ENCODE results near the gene SYTL2.

Gene SYTL2

DNA sequence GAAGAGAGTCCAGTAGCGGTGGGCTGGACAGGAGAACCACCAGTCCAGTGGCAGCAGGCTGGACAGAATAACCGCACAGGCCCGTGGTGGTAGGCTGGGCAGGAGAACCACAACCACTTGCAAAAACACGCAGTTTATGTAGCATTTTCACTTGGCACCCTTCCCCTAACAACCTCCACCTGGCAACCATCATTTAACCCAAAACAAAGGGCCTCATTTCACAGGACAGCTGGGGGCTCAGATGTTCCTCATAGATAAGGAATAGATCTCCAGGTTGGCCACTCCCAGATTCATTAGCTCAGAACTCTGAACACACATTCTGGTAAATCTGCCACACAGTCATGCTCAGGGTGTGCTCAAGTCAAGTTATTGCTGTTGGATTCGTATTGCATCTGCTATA lies 41.2 kb downstream of the SYTL2 start:
- no peak for TF ChIP-seq SPI1 (IDR thresholded peaks at IDR 0.05; ENCODE audit: low read depth, low read length)
- TF ChIP-seq POLR2AphosphoS5 (IDR thresholded peaks at IDR 0.05; ENCODE audit: low read depth, low read length), result no peak
- TF ChIP-seq TAF1 (IDR thresholded peaks at IDR 0.05; ENCODE audit: low read depth, low read length), result no peak
- TF ChIP-seq POU2F2 (IDR thresholded peaks at IDR 0.05; ENCODE audit: low read depth, low read length), result no peak
- no peak for TF ChIP-seq PAX5 (IDR thresholded peaks at IDR 0.05; ENCODE audit: insufficient read depth, low read length, severe bottlenecking)
- no peak for TF ChIP-seq POLR2A (IDR thresholded peaks at IDR 0.05; ENCODE audit: low read depth, low read length)
- FAIRE-seq (no peak), DNase-seq (ENCODE audit: insufficient read length, low spot score) (no peak)

DNA sequence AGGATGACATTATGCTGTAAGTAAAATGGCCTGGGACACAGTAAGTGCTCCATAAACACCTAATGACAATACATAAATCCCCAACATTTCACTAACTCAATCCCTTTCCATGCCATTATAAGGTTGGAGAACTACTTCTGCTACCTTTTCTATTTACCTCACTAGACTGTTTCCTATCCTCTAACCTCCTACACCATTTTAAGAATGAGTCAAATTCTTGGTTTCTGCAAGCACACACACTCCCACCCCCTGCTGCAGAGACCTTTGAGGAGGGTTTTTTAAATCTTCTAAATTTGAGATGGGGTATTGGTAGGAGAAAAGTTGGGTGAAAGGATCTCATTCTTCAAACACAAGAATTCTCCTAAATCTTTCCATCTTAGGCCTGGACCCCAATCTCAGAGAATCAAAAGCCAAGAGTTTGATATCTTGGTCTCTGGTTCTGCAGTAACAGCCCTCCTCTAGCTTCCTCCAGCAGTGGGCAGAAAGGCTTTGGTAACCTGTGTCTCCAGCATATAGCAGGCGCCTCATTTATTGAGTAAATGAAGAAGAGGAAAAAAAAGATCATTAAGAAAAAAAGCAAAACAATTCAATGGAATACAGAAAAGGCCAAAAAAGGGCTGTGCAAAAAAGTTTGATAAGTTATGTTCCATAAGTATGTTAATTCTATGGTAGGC lies 42.3 kb downstream of the SYTL2 start:
- FAIRE-seq, result no peak

DNA sequence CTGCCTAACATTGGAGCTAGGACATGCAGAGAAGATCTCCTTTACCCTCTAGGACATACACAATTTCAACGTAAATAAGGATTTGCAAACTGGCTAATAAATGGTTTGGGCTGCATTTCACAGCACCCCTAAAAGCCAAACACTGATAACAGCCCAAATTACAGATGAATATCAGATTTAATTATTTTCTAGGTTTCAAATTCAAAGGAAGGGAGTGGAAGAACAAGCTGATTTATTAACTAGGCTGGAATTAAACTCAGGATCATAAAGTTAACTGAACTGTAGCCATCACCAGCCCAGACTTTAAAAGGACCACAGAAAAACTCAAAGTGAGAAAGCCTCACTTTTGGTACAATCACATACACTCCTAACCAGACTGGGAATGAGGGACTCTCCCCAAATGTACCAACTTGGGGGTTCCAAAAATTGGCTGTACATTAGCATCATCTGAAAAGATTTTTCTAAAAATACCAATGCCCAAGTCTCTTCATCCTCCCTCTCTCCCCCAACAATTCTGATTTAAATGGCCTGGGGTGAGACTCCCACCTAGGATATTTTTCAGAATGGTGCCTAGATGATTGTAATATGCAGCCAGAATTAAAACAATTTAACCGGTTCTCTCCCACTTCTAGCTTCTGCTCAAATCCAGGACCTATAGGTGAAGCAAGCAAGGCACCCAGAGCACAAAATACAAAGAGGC lies 43.5 kb downstream of the SYTL2 start:
- no peak for FAIRE-seq
- no peak for DNase-seq (ENCODE audit: insufficient read length, low spot score)
- no peak for TF ChIP-seq POU2F2 (IDR thresholded peaks at IDR 0.05; ENCODE audit: low read depth, low read length)
- no peak for TF ChIP-seq SPI1 (IDR thresholded peaks at IDR 0.05; ENCODE audit: low read depth, low read length)
- TF ChIP-seq POLR2AphosphoS5 (IDR thresholded peaks at IDR 0.05; ENCODE audit: low read depth, low read length), result no peak
- no peak for TF ChIP-seq POLR2A (IDR thresholded peaks at IDR 0.05; ENCODE audit: low read depth, low read length)
- TF ChIP-seq PAX5 (IDR thresholded peaks at IDR 0.05; ENCODE audit: insufficient read depth, low read length, severe bottlenecking), result no peak
- TF ChIP-seq TAF1 (IDR thresholded peaks at IDR 0.05; ENCODE audit: low read depth, low read length), result no peak

More for the DNA sequence above, 42.3 kb downstream of the SYTL2 start:
- DNase-seq (ENCODE audit: insufficient read length, low spot score), result no peak
- TF ChIP-seq POLR2AphosphoS5 (IDR thresholded peaks at IDR 0.05; ENCODE audit: low read depth, low read length), result no peak
- TF ChIP-seq POU2F2 (IDR thresholded peaks at IDR 0.05; ENCODE audit: low read depth, low read length), result no peak
- no peak for TF ChIP-seq SPI1 (IDR thresholded peaks at IDR 0.05; ENCODE audit: low read depth, low read length)
- TF ChIP-seq PAX5 (IDR thresholded peaks at IDR 0.05; ENCODE audit: insufficient read depth, low read length, severe bottlenecking), result no peak
- no peak for TF ChIP-seq POLR2A (IDR thresholded peaks at IDR 0.05; ENCODE audit: low read depth, low read length)
- TF ChIP-seq TAF1 (IDR thresholded peaks at IDR 0.05; ENCODE audit: low read depth, low read length), result no peak

DNA sequence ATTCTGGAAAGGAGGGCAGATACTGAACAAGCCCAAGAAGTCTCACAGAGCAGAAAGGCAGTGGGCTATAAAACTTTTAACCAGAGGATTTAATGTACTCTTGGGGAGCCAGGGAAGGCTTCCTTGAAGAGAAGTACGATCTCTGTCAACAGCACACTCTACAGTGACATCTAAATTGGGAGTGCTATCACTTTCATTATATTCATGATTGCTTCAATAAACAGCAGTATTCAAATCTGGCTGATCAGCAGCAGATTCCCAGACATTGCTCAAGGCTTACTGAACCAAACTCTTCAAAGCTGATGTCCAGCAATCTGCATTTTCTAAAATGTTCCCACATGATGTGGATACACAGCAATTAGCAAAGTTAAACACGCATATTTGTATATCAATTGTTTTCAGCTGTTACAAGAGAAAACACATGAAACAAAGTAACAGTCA lies 44.2 kb downstream of the SYTL2 start:
- TF ChIP-seq POLR2A (IDR thresholded peaks at IDR 0.05; ENCODE audit: low read depth, low read length), result no peak
- TF ChIP-seq SPI1 (IDR thresholded peaks at IDR 0.05; ENCODE audit: low read depth, low read length), result no peak
- TF ChIP-seq POLR2AphosphoS5 (IDR thresholded peaks at IDR 0.05; ENCODE audit: low read depth, low read length), result no peak
- no peak for TF ChIP-seq TAF1 (IDR thresholded peaks at IDR 0.05; ENCODE audit: low read depth, low read length)
- TF ChIP-seq POU2F2 (IDR thresholded peaks at IDR 0.05; ENCODE audit: low read depth, low read length), result no peak
- TF ChIP-seq PAX5 (IDR thresholded peaks at IDR 0.05; ENCODE audit: insufficient read depth, low read length, severe bottlenecking), result no peak
- peak; percentile 23 for FAIRE-seq
- no peak for DNase-seq (ENCODE audit: insufficient read length, low spot score)

DNA sequence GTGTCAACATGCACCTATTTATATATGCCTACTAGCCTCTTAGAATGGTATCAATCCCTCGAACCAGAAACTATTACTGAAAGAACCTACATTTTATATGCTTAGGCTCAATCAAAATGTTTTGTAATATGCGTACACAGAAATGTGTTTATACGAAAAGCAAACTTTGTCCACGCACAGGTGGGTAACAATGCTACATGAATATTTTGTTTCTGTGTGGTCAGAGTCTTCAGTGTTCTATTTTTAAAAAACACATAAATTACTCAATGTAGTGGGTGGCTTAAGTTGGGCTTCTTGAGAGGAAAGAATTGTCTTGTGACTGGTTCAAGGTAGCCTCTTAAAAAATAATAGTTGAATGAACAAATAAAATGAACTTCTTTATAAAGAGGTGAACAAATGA lies 46.1 kb downstream of the SYTL2 start:
- FAIRE-seq, result no peak
- TF ChIP-seq POLR2AphosphoS5 (IDR thresholded peaks at IDR 0.05; ENCODE audit: low read depth, low read length) (no peak), TAF1 (IDR thresholded peaks at IDR 0.05; ENCODE audit: low read depth, low read length) (no peak), PAX5 (IDR thresholded peaks at IDR 0.05; ENCODE audit: insufficient read depth, low read length, severe bottlenecking) (no peak), POU2F2 (IDR thresholded peaks at IDR 0.05; ENCODE audit: low read depth, low read length) (no peak), SPI1 (IDR thresholded peaks at IDR 0.05; ENCODE audit: low read depth, low read length) (no peak), POLR2A (IDR thresholded peaks at IDR 0.05; ENCODE audit: low read depth, low read length) (no peak)
- no peak for DNase-seq (ENCODE audit: insufficient read length, low spot score)

DNA sequence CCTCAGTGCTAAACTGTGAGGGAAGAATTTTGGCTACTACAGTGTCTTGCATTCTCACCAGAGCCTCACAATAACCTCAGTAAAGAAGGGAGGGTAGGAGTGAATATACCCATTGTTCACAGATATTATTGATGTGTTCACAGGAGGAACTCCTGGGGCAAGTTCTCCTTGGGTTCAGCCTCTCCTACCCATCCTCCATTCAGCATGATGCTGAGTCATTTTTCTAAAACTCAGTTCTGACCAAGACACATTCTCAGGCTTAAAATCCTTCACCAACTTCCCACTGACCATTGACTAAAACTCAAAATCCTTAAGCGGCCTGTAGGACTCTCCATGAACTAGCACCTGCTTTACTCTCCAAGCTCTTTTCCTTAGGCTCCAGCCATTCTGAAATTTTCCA lies 48.7 kb downstream of the SYTL2 start:
- DNase-seq (ENCODE audit: insufficient read length, low spot score) (no peak), FAIRE-seq (no peak)
- no peak for TF ChIP-seq POLR2AphosphoS5 (IDR thresholded peaks at IDR 0.05; ENCODE audit: low read depth, low read length)
- TF ChIP-seq PAX5 (IDR thresholded peaks at IDR 0.05; ENCODE audit: insufficient read depth, low read length, severe bottlenecking), result no peak
- no peak for TF ChIP-seq TAF1 (IDR thresholded peaks at IDR 0.05; ENCODE audit: low read depth, low read length)
- no peak for TF ChIP-seq SPI1 (IDR thresholded peaks at IDR 0.05; ENCODE audit: low read depth, low read length)
- TF ChIP-seq POU2F2 (IDR thresholded peaks at IDR 0.05; ENCODE audit: low read depth, low read length), result no peak
- TF ChIP-seq POLR2A (IDR thresholded peaks at IDR 0.05; ENCODE audit: low read depth, low read length), result no peak

DNA sequence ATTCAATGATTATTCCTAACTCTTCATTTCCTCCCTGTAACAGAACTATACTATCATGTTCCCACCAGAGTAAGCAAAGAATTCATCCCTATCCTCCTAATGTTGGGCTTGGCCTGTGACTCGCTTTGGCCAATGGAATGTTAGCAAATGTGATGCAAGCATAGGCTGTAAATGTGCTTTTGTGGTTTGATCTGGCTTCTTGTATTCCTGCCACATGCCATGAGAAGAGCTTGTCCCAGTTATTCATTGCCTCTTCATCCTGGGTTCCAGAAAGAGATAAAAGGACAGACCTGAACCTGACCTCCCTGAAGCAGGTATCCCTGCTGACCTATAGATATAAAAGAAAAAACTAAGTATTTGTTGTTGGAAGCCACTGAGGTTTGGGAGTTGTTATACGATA lies 51.0 kb downstream of the SYTL2 start:
- TF ChIP-seq TAF1 (IDR thresholded peaks at IDR 0.05; ENCODE audit: low read depth, low read length) (no peak), POU2F2 (IDR thresholded peaks at IDR 0.05; ENCODE audit: low read depth, low read length) (no peak), PAX5 (IDR thresholded peaks at IDR 0.05; ENCODE audit: insufficient read depth, low read length, severe bottlenecking) (no peak), POLR2AphosphoS5 (IDR thresholded peaks at IDR 0.05; ENCODE audit: low read depth, low read length) (no peak), POLR2A (IDR thresholded peaks at IDR 0.05; ENCODE audit: low read depth, low read length) (no peak), SPI1 (IDR thresholded peaks at IDR 0.05; ENCODE audit: low read depth, low read length) (no peak)
- no peak for DNase-seq (ENCODE audit: insufficient read length, low spot score)
- FAIRE-seq, result no peak

DNA sequence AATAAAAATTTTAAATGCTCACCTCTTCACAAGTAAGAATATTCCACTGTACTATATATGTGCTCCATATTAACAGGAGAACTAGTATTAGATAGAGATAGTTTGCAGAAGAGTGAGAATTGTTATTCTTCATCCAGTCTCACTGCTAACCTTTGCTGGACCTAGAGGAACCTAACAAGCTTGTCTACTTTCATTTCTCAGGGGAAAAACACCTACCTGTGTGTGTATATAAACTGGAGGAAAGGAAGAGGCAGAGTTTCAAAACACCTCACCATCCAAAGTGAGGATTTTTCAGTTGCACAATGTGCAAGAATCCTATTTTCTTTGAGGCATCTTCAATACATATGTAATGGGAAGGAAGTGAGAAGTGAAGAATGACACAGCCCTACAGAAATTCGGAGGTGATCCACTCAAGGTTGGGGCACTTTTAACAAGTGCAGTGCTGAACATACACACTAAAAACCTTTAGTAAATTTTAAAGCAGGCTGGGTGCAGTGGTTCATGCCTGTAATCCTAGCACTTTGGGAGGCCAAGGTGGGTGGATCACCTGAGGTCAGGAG lies 52.4 kb downstream of the SYTL2 start:
- FAIRE-seq (no peak), DNase-seq (ENCODE audit: insufficient read length, low spot score) (no peak)
- TF ChIP-seq POLR2AphosphoS5 (IDR thresholded peaks at IDR 0.05; ENCODE audit: low read depth, low read length) (no peak), SPI1 (IDR thresholded peaks at IDR 0.05; ENCODE audit: low read depth, low read length) (no peak), POU2F2 (IDR thresholded peaks at IDR 0.05; ENCODE audit: low read depth, low read length) (no peak), TAF1 (IDR thresholded peaks at IDR 0.05; ENCODE audit: low read depth, low read length) (no peak), POLR2A (IDR thresholded peaks at IDR 0.05; ENCODE audit: low read depth, low read length) (no peak), PAX5 (IDR thresholded peaks at IDR 0.05; ENCODE audit: insufficient read depth, low read length, severe bottlenecking) (no peak)

DNA sequence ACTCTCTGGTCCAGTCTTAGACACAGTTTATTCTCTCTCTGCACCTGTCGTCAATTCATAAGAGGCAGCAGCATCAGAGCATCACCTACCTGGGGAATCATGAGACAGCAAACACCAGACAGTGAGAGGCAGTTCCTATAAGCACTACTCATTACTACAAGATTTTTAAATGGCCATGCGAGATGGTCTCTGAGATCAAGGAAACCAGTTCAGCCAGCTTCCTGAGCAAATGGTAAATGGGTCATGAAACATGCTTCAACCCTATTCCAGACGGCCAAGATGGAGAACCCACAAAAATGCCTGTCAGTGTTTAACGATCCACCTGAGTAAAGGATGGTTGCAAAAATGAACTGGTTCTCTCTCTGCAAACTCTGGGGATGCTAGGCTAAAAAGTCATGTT lies 52.9 kb downstream of the SYTL2 start:
- FAIRE-seq (no peak), DNase-seq (ENCODE audit: insufficient read length, low spot score) (no peak)
- no peak for TF ChIP-seq POU2F2 (IDR thresholded peaks at IDR 0.05; ENCODE audit: low read depth, low read length)

Data from GM12891 (cell line).